GM04504 (cell line): ENCODE measurements around the gene RIPOR3.
"Not testable (repeated sequence)": the region's sequence is repeated elsewhere in the genome, so short reads cannot be mapped to it uniquely, and the experiment has no call there.

Experiments used
- DNase-seq: peaks from one replicate; pipeline ENCODE4 v3.0.0-alpha.2; 2012; ENCODE audit warnings: low read depth

The RIPOR3 gene

GRCh38 chr20:50679753-50680104, 11.6 kb downstream of the RIPOR3 start:
- no peak for DNase-seq

- DNase-seq = no peak
These were observed 13.0 kb downstream of the RIPOR3 start for GRCh38 chr20:50678169-50678898.

- DNase-seq = no peak
These were observed 14.5 kb downstream of the RIPOR3 start for GRCh38 chr20:50676858-50677257.

GRCh38 chr20:50676377-50676731, 15.0 kb downstream of the RIPOR3 start:
- DNase-seq = not testable (repeated sequence)

- no peak for DNase-seq
These were observed 15.5 kb downstream of the RIPOR3 start for GRCh38 chr20:50675671-50676376.

- no peak for DNase-seq
These were observed 17.1 kb downstream of the RIPOR3 start for GRCh38 chr20:50674138-50674825.

- no peak for DNase-seq
These were observed 17.7 kb downstream of the RIPOR3 start for GRCh38 chr20:50673466-50674137.

- no peak for DNase-seq
These were observed 18.2 kb downstream of the RIPOR3 start for GRCh38 chr20:50673146-50673465.

- DNase-seq = no peak
These were observed 18.8 kb downstream of the RIPOR3 start for GRCh38 chr20:50672400-50673145.

- no peak for DNase-seq
These were observed 19.7 kb downstream of the RIPOR3 start for GRCh38 chr20:50671626-50672025.

- not testable (repeated sequence) for DNase-seq
These were observed 20.3 kb downstream of the RIPOR3 start for GRCh38 chr20:50671010-50671409.

GRCh38 chr20:50670126-50670862, 21.0 kb downstream of the RIPOR3 start:
- DNase-seq = no peak

- no peak for DNase-seq
These were observed 22.5 kb downstream of the RIPOR3 start for GRCh38 chr20:50668798-50669197.

GRCh38 chr20:50668326-50668725, 23.0 kb downstream of the RIPOR3 start:
- no peak for DNase-seq

GRCh38 chr20:50666709-50667298, 24.5 kb downstream of the RIPOR3 start:
- DNase-seq = no peak

GRCh38 chr20:50664254-50664653, 27.1 kb downstream of the RIPOR3 start:
- no peak for DNase-seq

- no peak for DNase-seq
These were observed 28.1 kb downstream of the RIPOR3 start for GRCh38 chr20:50663095-50663821.

- no peak for DNase-seq
These were observed 31.2 kb downstream of the RIPOR3 start for GRCh38 chr20:50659975-50660670.

- no peak for DNase-seq
These were observed 32.5 kb downstream of the RIPOR3 start for GRCh38 chr20:50658804-50659380.
